ENCODE data around the gene MCUB.
"Not testable (repeated sequence)": the region's sequence is repeated elsewhere in the genome, so short reads cannot be mapped to it uniquely, and the experiment has no call there.

The MCUB gene

GRCh38 chr4:109589119-109589518, 29.1 kb downstream of the MCUB start:
- Histone ChIP-seq H3K27ac (no peak overlapping the region), H3K4me1 (no peaks in the 10 kb centered on the region), H3K36me3 (ENCODE audit: control insufficient read depth, insufficient read depth, low read length) (no peaks in the 10 kb centered on the region), H3K79me2 (no peaks in the 10 kb centered on the region), H3K27me3 (ENCODE audit: control insufficient read depth, insufficient read depth, low read length) (no peaks in the 10 kb centered on the region), H3K9me3 (ENCODE audit: control insufficient read depth, low read length) (no peaks in the 10 kb centered on the region), H3K4me3 (ENCODE audit: low read depth, low read length) (no peak overlapping the region), H2AFZ (peak overlapping the region; percentile 33), H3K9ac (no peak overlapping the region), H3K4me2 (ENCODE audit: low read length) (peak overlapping the region; percentile 4)
- no peak for TF ChIP-seq CTCF (IDR thresholded peaks at IDR 0.05)

GRCh38 chr4:109589605-109590004, 29.6 kb downstream of the MCUB start:
- H3K4me2 ChIP-seq (ENCODE audit: low read length): peak overlapping the region; percentile 4

GRCh38 chr4:109590905-109591304, 30.9 kb downstream of the MCUB start:
- H3K79me2 ChIP-seq: no peaks in the 10 kb centered on the region
- no peak overlapping the region for H3K4me3 ChIP-seq (ENCODE audit: low read depth, low read length)
- H3K9ac ChIP-seq: no peak overlapping the region
- no peaks in the 10 kb centered on the region for H3K9me3 ChIP-seq (ENCODE audit: control insufficient read depth, low read length)
- no peaks in the 10 kb centered on the region for H3K4me1 ChIP-seq
- H3K36me3 ChIP-seq (ENCODE audit: control insufficient read depth, insufficient read depth, low read length): no peaks in the 10 kb centered on the region
- no peak overlapping the region for H2AFZ ChIP-seq
- no peak overlapping the region for H3K4me2 ChIP-seq (ENCODE audit: low read length)
- no peak overlapping the region for H3K27ac ChIP-seq
- TF ChIP-seq CTCF (IDR thresholded peaks at IDR 0.05): no peak
- H3K27me3 ChIP-seq (ENCODE audit: control insufficient read depth, insufficient read depth, low read length): no peaks in the 10 kb centered on the region

More at GRCh38 chr4:109589605-109590004, 29.6 kb downstream of the MCUB start:
- TF ChIP-seq CTCF (IDR thresholded peaks at IDR 0.05): no peak
- Histone ChIP-seq H3K9me3 (ENCODE audit: control insufficient read depth, low read length) (no peaks in the 10 kb centered on the region), H3K9ac (no peak overlapping the region), H3K27me3 (ENCODE audit: control insufficient read depth, insufficient read depth, low read length) (no peaks in the 10 kb centered on the region), H3K27ac (no peak overlapping the region), H3K4me3 (ENCODE audit: low read depth, low read length) (no peak overlapping the region), H3K36me3 (ENCODE audit: control insufficient read depth, insufficient read depth, low read length) (no peaks in the 10 kb centered on the region), H3K4me1 (no peaks in the 10 kb centered on the region), H3K79me2 (no peaks in the 10 kb centered on the region), H2AFZ (peak overlapping the region; percentile 33)

GRCh38 chr4:109592367-109592766, 32.3 kb downstream of the MCUB start:
- H3K27me3 ChIP-seq (ENCODE audit: control insufficient read depth, insufficient read depth, low read length): no peaks in the 10 kb centered on the region
- H3K79me2 ChIP-seq: no peaks in the 10 kb centered on the region
- no peak overlapping the region for H3K4me2 ChIP-seq (ENCODE audit: low read length)
- no peaks in the 10 kb centered on the region for H3K36me3 ChIP-seq (ENCODE audit: control insufficient read depth, insufficient read depth, low read length)
- no peak overlapping the region for H3K4me3 ChIP-seq (ENCODE audit: low read depth, low read length)
- no peak overlapping the region for H2AFZ ChIP-seq
- no peak overlapping the region for H3K9ac ChIP-seq
- TF ChIP-seq CTCF (IDR thresholded peaks at IDR 0.05): no peak
- no peak overlapping the region for H3K27ac ChIP-seq
- H3K9me3 ChIP-seq (ENCODE audit: control insufficient read depth, low read length): no peaks in the 10 kb centered on the region
- H3K4me1 ChIP-seq: no peaks in the 10 kb centered on the region

GRCh38 chr4:109595123-109595522, 35.1 kb downstream of the MCUB start:
- H3K27me3 ChIP-seq (ENCODE audit: control insufficient read depth, insufficient read depth, low read length); H3K27ac ChIP-seq; H3K4me1 ChIP-seq: not testable (repeated sequence)

GRCh38 chr4:109596420-109597085, 36.5 kb downstream of the MCUB start:
- not testable (repeated sequence) for H3K36me3 ChIP-seq (ENCODE audit: control insufficient read depth, insufficient read depth, low read length); H3K27ac ChIP-seq; H3K4me3 ChIP-seq (ENCODE audit: low read depth, low read length); H3K9ac ChIP-seq; H3K4me2 ChIP-seq (ENCODE audit: low read length); H3K9me3 ChIP-seq (ENCODE audit: control insufficient read depth, low read length); H3K4me1 ChIP-seq; H2AFZ ChIP-seq; H3K79me2 ChIP-seq; H3K27me3 ChIP-seq (ENCODE audit: control insufficient read depth, insufficient read depth, low read length)

More at GRCh38 chr4:109595123-109595522, 35.1 kb downstream of the MCUB start:
- not testable (repeated sequence) for H3K9me3 ChIP-seq (ENCODE audit: control insufficient read depth, low read length); H2AFZ ChIP-seq; H3K4me3 ChIP-seq (ENCODE audit: low read depth, low read length); H3K79me2 ChIP-seq; H3K4me2 ChIP-seq (ENCODE audit: low read length); H3K9ac ChIP-seq; H3K36me3 ChIP-seq (ENCODE audit: control insufficient read depth, insufficient read depth, low read length)

Data from parathyroid adenoma (tissue), 2 donors.